Erythroblast (primary cell): ENCODE measurements around the gene MIA2.

Source experiments
- GATA1 ChIP-seq: IDR thresholded peaks from 2 replicates; pipeline ENCODE4 v1.6.1; 2011; ENCODE audit warnings: low read depth, mild to moderate bottlenecking, control low read depth, low read length, moderate library complexity
- POLR2A ChIP-seq: IDR thresholded peaks from 2 replicates; pipeline ENCODE4 v1.6.1; 2011; ENCODE audit warnings: mild to moderate bottlenecking, low read length

GRCh38 chr14:39381366-39381765 is 147.7 kb downstream of the MIA2 start:
- no peak for TF ChIP-seq POLR2A
- no peak for TF ChIP-seq GATA1
